Stimulated activated CD8-positive, alpha-beta memory T cell treated with anti-CD3 and anti-CD28 coated beads, Interleukin-15, amount 100 ng/mL, for 24 hours (primary cell): ENCODE measurements around the gene SP5.
"Not testable (repeated sequence)": the region's sequence is repeated elsewhere in the genome, so short reads cannot be mapped to it uniquely, and the experiment has no call there.

Source experiments
- DNase-seq: peaks from one replicate; pipeline ENCODE4 v3.0.0-alpha.2; 2020; ENCODE audit warnings: low read depth

The SP5 gene

GRCh38 chr2:170711196-170711773, 3.9 kb upstream of the SP5 start:
- no peak for DNase-seq

- DNase-seq = no peak
Observed at GRCh38 chr2:170711774-170712652, 3.1 kb upstream of the SP5 start.

- no peak for DNase-seq
Observed at GRCh38 chr2:170712653-170713542, 2.2 kb upstream of the SP5 start.

- DNase-seq = no peak
Observed at GRCh38 chr2:170713543-170714380, 1.4 kb upstream of the SP5 start.

GRCh38 chr2:170714381-170715061, 616 bp upstream of the SP5 start:
- no peak for DNase-seq

GRCh38 chr2:170715932-170716777, 1.0 kb downstream of the SP5 start:
- DNase-seq = no peak

- DNase-seq = no peak
Observed at GRCh38 chr2:170716851-170717598, 1.9 kb downstream of the SP5 start.

GRCh38 chr2:170717599-170717963, 2.4 kb downstream of the SP5 start:
- DNase-seq = no peak

- no peak for DNase-seq
Observed at GRCh38 chr2:170717991-170718589, 3.0 kb downstream of the SP5 start.

- DNase-seq = no peak
Observed at GRCh38 chr2:170719810-170720209, 4.7 kb downstream of the SP5 start.

- DNase-seq = no peak
Observed at GRCh38 chr2:170721678-170722077, 6.5 kb downstream of the SP5 start.

- no peak for DNase-seq
Observed at GRCh38 chr2:170722301-170722700, 7.2 kb downstream of the SP5 start.

GRCh38 chr2:170723446-170723958, 8.4 kb downstream of the SP5 start:
- no peak for DNase-seq

- no peak for DNase-seq
Observed at GRCh38 chr2:170733798-170734600, 18.9 kb downstream of the SP5 start.

GRCh38 chr2:170734601-170735000, 19.5 kb downstream of the SP5 start:
- not testable (repeated sequence) for DNase-seq

- DNase-seq = no peak
Observed at GRCh38 chr2:170736628-170737027, 21.5 kb downstream of the SP5 start.

- DNase-seq = no peak
Observed at GRCh38 chr2:170737406-170737805, 22.3 kb downstream of the SP5 start.

- no peak for DNase-seq
Observed at GRCh38 chr2:170737821-170738220, 22.7 kb downstream of the SP5 start.
